GM19025 (cell line): ENCODE data around the gene USP53.
"Not testable (repeated sequence)": the region's sequence is repeated elsewhere in the genome, so short reads cannot be mapped to it uniquely, and the experiment has no call there.

ENCODE experiments used
- ATAC-seq: cut with Tn5 transposase; IDR thresholded peaks from one replicate; pipeline ENCODE4 v1.9.1; 2021; ENCODE audit warnings: mild to moderate bottlenecking, low read depth, moderate library complexity; ENCODE audit not compliant: unreplicated experiment

The USP53 gene

DNA sequence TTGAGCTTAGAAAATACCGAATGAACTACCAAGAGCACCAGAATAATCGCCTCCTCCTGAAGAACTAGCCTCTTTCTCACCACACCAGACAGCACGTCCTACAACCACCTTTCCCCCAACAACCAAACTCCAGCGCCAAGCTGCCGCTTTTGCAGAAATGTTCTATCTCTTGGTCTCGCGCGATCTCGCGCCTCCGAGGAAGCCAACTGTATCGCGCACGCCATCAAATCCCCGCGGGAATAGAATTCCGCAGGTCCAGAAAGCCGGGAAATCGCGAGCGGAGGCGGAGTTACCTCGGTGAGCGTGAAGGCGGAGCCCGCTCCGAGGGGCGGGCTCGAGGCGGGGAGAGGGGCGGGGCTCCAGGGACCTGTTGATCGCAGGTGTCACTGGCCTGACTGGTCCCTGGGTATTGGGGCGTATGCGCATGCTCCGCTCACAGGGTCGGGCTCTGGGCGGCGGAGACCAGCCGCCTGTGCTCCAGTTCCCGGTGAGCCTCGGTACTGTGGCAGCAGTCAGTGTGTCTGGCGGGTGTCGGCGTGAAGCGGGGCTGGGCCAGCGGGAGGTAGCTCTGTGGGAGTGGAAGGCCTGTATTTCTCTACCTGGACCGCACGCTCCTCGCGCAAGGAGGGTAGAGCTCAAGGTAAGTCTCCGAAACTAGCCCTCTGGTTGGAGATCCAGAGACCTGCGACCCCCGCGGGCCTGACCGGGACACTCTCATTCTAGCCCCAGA, at the start of gene USP53:
TSS of gene USP53 (plus strand) at position 480 of the 730 bp plus-strand sequence. CDS start 27,047 bp downstream, outside the sequence.
- ATAC-seq, result peak; percentile 90

GRCh38 chr4:119165767-119166166, 46.7 kb upstream of the USP53 start:
- no peak for ATAC-seq

- ATAC-seq, result no peak
Measured at GRCh38 chr4:119170195-119170594, 42.3 kb upstream of the USP53 start.

- ATAC-seq, result no peak
Measured at GRCh38 chr4:119172223-119172622, 40.3 kb upstream of the USP53 start.

DNA sequence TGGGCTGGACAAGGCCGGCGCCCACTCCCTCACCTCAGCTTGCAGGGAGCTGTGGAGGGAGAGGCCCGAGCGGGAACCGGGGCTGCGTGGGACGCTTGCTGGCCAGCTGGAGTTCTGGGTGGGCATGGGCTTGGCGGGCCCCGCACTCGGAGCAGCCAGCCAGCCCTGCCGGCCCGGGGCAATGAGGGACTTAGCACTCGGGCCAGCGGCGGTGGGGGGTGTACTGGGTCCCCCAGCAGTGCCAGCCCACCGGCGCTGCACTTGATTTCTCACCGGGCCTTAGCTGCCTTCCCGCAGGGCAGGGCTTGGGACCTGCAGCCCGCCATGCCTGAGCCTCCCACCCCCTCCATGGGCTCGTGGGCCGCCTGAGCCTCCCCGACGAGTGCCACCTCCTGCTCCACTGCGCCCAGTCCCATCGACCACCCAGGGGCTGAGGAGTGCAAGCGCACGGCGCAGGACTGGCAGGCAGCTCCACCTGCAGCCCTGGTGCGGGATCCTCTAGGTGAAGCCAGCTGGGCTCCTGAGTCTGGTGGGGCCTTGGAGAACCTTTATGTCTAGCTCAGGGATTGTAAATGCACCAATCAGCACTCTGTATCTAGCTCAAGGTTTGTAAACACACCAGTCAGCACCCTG, 38.7 kb upstream of the USP53 start:
- ATAC-seq, result not testable (repeated sequence)

GRCh38 chr4:119179011-119179410, 33.5 kb upstream of the USP53 start:
- no peak for ATAC-seq

DNA sequence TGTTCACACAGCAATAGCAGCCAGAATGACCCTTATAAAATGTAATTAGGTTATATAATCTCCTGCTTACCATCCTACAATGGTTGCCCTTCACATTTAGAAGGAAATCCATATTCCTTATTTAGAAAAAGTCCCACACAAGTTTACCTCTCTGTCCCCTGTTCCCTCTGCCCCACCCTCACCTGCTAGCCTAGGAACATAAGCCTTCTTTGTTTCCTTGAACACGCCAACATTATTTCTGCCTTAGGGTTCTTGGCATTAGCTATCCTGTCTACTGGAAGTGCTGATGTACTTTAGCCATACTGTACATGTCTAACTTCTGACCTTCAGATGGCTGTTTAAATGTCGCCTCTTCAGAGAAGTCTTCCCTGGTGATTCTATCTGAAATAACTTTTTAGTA, 28.4 kb upstream of the USP53 start:
- ATAC-seq, result no peak

GRCh38 chr4:119189638-119190037, 22.9 kb upstream of the USP53 start:
- ATAC-seq, result no peak

GRCh38 chr4:119190354-119190753, 22.2 kb upstream of the USP53 start:
- no peak for ATAC-seq

GRCh38 chr4:119191505-119191904, 21.0 kb upstream of the USP53 start:
- ATAC-seq, result no peak

DNA sequence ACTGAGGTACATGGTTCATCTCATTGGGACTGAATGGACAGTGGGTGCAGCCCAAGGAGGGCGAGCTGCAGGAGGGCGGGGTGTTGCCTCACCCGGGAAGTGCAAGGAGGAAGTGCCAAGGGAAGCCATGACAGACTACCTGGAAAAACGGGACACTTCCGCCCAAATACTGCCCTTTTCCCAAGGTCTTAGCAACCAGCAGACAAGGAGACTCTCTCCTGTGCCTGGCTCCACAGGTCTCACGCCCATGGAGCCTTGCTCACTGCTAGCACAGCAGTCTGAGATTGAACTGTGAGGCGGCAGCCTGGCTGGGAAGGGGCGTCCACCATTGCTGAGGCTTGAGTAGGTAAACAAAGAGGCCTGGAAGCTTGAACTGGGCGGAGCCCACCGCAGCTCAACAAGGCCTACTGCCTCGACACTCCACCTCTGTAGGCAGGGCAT, 14.7 kb upstream of the USP53 start:
- no peak for ATAC-seq

DNA sequence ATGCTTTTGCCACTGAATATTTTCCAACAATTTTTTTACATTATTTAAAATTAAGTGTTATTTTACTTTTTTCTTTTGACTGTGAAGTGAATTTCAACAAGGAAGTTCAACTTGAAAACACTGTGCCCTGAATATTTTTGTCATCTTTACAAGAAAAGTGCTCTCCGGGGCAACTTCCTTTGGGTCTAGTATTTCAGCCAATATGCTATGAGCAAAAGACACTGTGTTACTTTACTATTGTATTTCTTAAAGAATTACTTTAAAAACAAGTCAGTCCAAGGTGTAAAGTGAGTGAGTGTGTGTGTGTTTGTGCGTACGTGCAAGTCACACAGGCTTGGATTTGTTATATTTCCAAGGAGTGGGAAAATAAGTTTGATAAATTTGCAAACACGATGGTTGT, 7.6 kb upstream of the USP53 start:
- ATAC-seq, result no peak

DNA sequence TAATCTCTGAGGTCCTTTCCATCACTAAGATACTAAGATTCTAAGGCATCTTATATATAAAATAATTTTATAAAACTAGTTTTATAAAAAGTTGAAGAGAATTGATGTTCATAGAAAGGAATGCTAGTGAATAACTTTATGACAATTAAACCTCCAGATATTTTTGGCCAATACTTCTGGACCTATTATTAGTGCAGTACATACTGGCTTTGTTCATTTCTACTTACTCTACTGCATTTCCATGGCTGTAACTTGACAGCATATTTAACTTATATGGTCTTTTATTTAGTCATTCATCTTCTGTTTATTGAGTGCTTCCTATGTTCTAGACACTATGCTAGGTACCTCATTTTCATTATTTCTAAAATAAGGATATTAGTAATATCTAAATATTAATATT, 6.8 kb upstream of the USP53 start:
- no peak for ATAC-seq

DNA sequence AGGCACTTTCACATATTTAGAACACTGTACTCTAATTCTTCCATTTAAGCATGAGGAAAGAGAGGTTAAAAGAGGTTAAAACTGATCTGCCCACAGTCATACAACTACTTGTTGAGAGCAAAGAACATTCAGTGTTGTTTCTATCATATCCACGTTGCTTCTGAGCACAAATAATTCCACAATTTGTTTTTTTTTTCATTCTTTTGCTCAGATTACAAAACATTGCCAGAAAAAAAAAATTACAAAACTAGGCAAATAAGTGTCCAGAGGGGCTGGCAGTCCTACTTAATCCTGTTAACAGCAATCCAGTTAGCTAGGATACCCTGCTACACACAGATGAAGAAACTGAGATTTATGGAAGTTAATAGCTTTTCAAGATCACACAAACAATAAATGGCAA, 6.3 kb upstream of the USP53 start:
- no peak for ATAC-seq

DNA sequence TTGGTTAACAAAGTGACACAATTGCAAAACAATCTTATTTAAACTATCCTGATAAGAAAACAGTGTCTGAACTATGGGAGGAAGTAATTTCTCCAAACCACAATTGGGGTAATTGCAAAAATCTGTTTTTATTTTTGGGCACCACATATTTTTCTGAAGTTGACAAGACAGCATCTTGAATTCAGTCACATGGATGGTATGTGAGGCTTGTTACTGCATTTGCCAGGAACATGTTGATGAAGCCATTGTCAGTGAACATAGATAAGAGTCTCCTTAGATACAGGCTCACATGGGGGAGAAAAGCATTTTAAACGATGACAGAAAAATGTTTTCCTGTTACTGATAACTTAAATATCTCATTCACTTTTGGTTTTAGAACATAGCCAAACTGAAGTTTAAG, 5.5 kb upstream of the USP53 start:
- no peak for ATAC-seq

DNA sequence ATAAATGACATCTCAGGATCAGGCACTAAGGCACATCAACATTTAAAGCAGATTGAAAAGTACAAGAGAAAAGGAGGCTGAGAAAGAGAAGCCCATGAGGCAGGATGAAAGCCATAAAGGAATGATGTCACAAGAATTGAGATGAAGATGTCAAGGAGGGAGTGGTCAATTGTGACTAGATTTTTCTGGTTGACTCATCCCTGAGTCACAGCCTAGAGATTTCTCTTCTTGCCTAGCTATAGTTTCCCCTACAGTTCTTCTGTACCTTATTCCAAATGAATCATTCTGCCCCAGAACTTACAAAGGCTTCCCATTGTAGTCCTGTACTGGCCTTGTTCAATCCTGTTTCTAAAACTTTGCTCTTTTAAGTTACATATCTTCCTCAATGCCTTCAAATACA, 3.4 kb upstream of the USP53 start:
- no peak for ATAC-seq

DNA sequence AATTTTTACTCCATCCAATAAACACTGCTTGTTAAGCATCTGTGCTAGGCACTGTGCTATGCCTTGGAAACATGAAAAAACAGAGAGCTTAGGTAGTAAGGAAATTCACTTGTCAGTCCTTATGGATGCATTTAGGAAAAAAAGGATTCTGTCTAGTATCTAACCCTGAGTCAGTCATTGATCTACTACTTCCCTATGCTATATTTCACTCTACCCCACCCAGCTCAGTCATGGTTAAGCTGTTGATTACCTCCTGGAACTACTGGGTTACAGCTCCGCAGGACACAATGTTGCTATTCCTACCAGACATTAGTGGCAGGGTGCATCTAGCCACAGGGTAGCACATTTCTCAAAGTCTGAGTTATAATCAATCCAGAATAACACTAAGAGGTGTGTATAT, 2.9 kb upstream of the USP53 start:
- ATAC-seq, result no peak

GRCh38 chr4:119210775-119211174, 1.7 kb upstream of the USP53 start:
- ATAC-seq, result no peak

DNA sequence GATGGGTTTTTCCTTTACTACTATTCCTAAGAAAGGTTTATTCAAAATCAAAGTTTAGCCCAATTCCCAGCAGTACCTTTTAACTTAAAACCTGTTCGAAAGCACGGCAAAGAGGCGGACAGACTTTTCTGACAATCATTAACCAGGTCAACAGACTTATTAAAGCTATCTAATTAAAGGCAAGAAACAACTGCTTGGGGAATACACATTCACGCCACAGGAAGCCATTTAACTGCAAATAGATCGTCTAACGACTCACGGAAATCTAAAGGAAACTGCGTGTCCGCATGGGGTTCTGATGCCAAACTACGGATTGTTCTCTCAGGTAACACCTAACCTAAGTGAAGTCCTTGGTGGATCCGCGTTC, 663 bp upstream of the USP53 start:
- no peak for ATAC-seq

GRCh38 chr4:119212964-119213606, 572 bp downstream of the USP53 start:
- ATAC-seq, result peak; percentile 35

GRCh38 chr4:119218093-119218492, 5.6 kb downstream of the USP53 start:
- ATAC-seq, result no peak

DNA sequence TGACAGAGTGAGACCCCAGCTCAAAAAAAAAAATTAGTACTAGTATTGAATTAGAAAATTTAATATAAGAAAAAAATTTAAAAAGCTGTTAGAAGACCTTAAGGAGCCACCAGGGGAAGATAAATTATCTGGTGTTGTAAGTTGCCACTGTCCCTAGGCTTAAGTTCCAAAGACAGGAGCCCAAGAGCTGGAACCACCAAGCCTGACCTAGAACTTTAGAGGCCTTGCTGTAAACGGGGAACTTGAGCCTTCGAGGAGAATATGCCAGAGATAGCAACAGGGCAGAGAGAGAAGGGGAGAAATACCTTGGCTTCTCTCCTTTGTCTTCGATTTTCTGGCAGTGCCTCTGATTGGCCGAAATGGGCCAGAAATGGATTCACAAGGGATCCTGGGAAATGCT, 8.9 kb downstream of the USP53 start:
- no peak for ATAC-seq
